ENCODE data around the gene SLC35G2. TPM values are rescaled to one million over a fixed set of nuclear protein-coding genes. Genes with fewer than 3 reads are reported as not detected.

The SLC35G2 gene
- total RNA-seq, 1 donor from 2014 or later: 8.0 TPM

Other genes with a start within 250 kb of the SLC35G2 start
- gene STAG1, start 66.7 kb upstream of the SLC35G2 start, total RNA-seq: 78.8 TPM
- 54.3 TPM for gene NCK1, start 43.1 kb downstream of the SLC35G2 start, total RNA-seq
- 15.2 TPM for gene IL20RB, start 138.9 kb downstream of the SLC35G2 start, total RNA-seq

Measured in sciatic nerve (tissue), 1 donor.